ENCODE results near the gene PTPRE. TPM values are rescaled to one million over a fixed set of nuclear protein-coding genes. Genes with fewer than 3 reads are reported as not detected.
A peak's percentile ranks its signal among the peaks of the same experiment; 100 is the strongest.

PTPRE gene
- total RNA-seq, 2 donors from 2014 or later = 23.7 to 31.3 TPM

- no peak for DNase-seq
- Mint-ChIP-seq H3K36me3 (ENCODE audit: insufficient read depth in 2 of 2) (no peaks in the 10 kb centered on the region), H3K27me3 (ENCODE audit: low read depth) (peaks cover 2% of the 10 kb centered on the region), H3K27ac (no peak overlapping the region), H3K4me3 (no peak overlapping the region), H3K9me3 (no peaks in the 10 kb centered on the region), H3K4me1 (ENCODE audit: low read depth) (no peaks in the 10 kb centered on the region)
- ATAC-seq (replicated peaks in 1 of 2) = no peak
Measured at GRCh38 chr10:127888521-127889312, 18.2 kb upstream of the PTPRE start.

GRCh38 chr10:127889605-127890195, 17.2 kb upstream of the PTPRE start:
- Mint-ChIP-seq H3K4me3 (no peak overlapping the region), H3K27ac (no peak overlapping the region), H3K9me3 (no peaks in the 10 kb centered on the region), H3K4me1 (ENCODE audit: low read depth) (no peaks in the 10 kb centered on the region), H3K27me3 (ENCODE audit: low read depth) (peaks cover 7% of the 10 kb centered on the region), H3K36me3 (ENCODE audit: insufficient read depth in 2 of 2) (no peaks in the 10 kb centered on the region)
- ATAC-seq (replicated peaks in 1 of 2) = no peak
- no peak for DNase-seq

GRCh38 chr10:127890216-127890615, 16.7 kb upstream of the PTPRE start:
- peaks cover 7% of the 10 kb centered on the region for H3K27me3 Mint-ChIP-seq (ENCODE audit: low read depth)
- no peak for ATAC-seq (replicated peaks in 1 of 2)
- H3K4me3 Mint-ChIP-seq = no peak overlapping the region
- no peaks in the 10 kb centered on the region for H3K36me3 Mint-ChIP-seq (ENCODE audit: insufficient read depth in 2 of 2)
- DNase-seq = no peak
- H3K9me3 Mint-ChIP-seq = no peaks in the 10 kb centered on the region
- H3K4me1 Mint-ChIP-seq (ENCODE audit: low read depth) = no peaks in the 10 kb centered on the region
- no peak overlapping the region for H3K27ac Mint-ChIP-seq

- ATAC-seq (replicated peaks in 1 of 2) = no peak
- Mint-ChIP-seq H3K9me3 (no peaks in the 10 kb centered on the region), H3K27me3 (ENCODE audit: low read depth) (peaks cover 7% of the 10 kb centered on the region), H3K4me3 (no peak overlapping the region), H3K36me3 (ENCODE audit: insufficient read depth in 2 of 2) (no peaks in the 10 kb centered on the region), H3K27ac (no peak overlapping the region), H3K4me1 (ENCODE audit: low read depth) (no peaks in the 10 kb centered on the region)
- DNase-seq = no peak
Measured at GRCh38 chr10:127890832-127891334, 16.0 kb upstream of the PTPRE start.

GRCh38 chr10:127892743-127893142, 14.2 kb upstream of the PTPRE start, which contains the start of gene CLRN3:
Gene CLRN3 (minus strand): TSS chr10:127892941. CDS start chr10:127892784, 157 bp downstream.
- Mint-ChIP-seq H3K4me1 (ENCODE audit: low read depth) (no peaks in the 10 kb centered on the region), H3K27me3 (ENCODE audit: low read depth) (peaks cover 8% of the 10 kb centered on the region), H3K36me3 (ENCODE audit: insufficient read depth in 2 of 2) (no peaks in the 10 kb centered on the region), H3K4me3 (no peak within 1 kb of the TSS), H3K27ac (no peak within 1 kb of the TSS), H3K9me3 (no peaks in the 10 kb centered on the region)
- DNase-seq = no peak
- ATAC-seq (replicated peaks in 1 of 2) = no peak

- H3K36me3 Mint-ChIP-seq (ENCODE audit: insufficient read depth in 2 of 2) = peaks cover 2% of the 10 kb centered on the region in 2 donors
- H3K9me3 Mint-ChIP-seq = peaks cover 0 to 5% of the 10 kb centered on the region in 2 donors
- ATAC-seq (replicated peaks in 1 of 2) (no peak), DNase-seq (no peak)
- no peak overlapping the region for H3K27ac Mint-ChIP-seq
- H3K27me3 Mint-ChIP-seq (ENCODE audit: low read depth) = peaks cover 17% of the 10 kb centered on the region
- no peak overlapping the region for H3K4me3 Mint-ChIP-seq
- no peaks in the 10 kb centered on the region for H3K4me1 Mint-ChIP-seq (ENCODE audit: low read depth)
Measured at GRCh38 chr10:127894146-127894545, 12.8 kb upstream of the PTPRE start.

- Mint-ChIP-seq H3K36me3 (ENCODE audit: insufficient read depth in 2 of 2) (peaks cover 2% of the 10 kb centered on the region in 2 donors), H3K27me3 (ENCODE audit: low read depth) (peaks cover 27% of the 10 kb centered on the region), H3K4me1 (ENCODE audit: low read depth) (no peaks in the 10 kb centered on the region), H3K9me3 (peaks cover 0 to 5% of the 10 kb centered on the region in 2 donors), H3K27ac (no peak overlapping the region), H3K4me3 (no peak overlapping the region)
- ATAC-seq (replicated peaks in 1 of 2) (no peak), DNase-seq (no peak)
Measured at GRCh38 chr10:127896590-127896989, 10.3 kb upstream of the PTPRE start.

- Mint-ChIP-seq H3K27me3 (ENCODE audit: low read depth) (peaks cover 27% of the 10 kb centered on the region), H3K9me3 (peaks cover 0 to 5% of the 10 kb centered on the region in 2 donors), H3K27ac (no peak overlapping the region), H3K4me3 (no peak overlapping the region), H3K4me1 (ENCODE audit: low read depth) (no peaks in the 10 kb centered on the region), H3K36me3 (ENCODE audit: insufficient read depth in 2 of 2) (peaks cover 2% of the 10 kb centered on the region in 2 donors)
- DNase-seq (no peak), ATAC-seq (replicated peaks in 1 of 2) (no peak)
Measured at GRCh38 chr10:127897177-127897576, 9.7 kb upstream of the PTPRE start.

GRCh38 chr10:127899766-127900387, 7.0 kb upstream of the PTPRE start:
- Mint-ChIP-seq H3K4me3 (no peak overlapping the region), H3K27ac (no peak overlapping the region), H3K27me3 (ENCODE audit: low read depth) (peaks cover 21% of the 10 kb centered on the region), H3K9me3 (peaks cover 0 to 5% of the 10 kb centered on the region in 2 donors), H3K36me3 (ENCODE audit: insufficient read depth in 2 of 2) (peaks cover 2% of the 10 kb centered on the region in 2 donors), H3K4me1 (ENCODE audit: low read depth) (no peaks in the 10 kb centered on the region)
- DNase-seq (no peak), ATAC-seq (replicated peaks in 1 of 2) (peak; percentile 44 to 51)

GRCh38 chr10:127903789-127904188, 3.1 kb upstream of the PTPRE start:
- Mint-ChIP-seq H3K36me3 (ENCODE audit: insufficient read depth in 2 of 2) (no peaks in the 10 kb centered on the region), H3K4me1 (ENCODE audit: low read depth) (no peaks in the 10 kb centered on the region), H3K27me3 (ENCODE audit: low read depth) (peaks cover 31% of the 10 kb centered on the region), H3K9me3 (no peaks in the 10 kb centered on the region), H3K4me3 (no peak overlapping the region), H3K27ac (no peak overlapping the region)
- DNase-seq (no peak), ATAC-seq (replicated peaks in 1 of 2) (no peak)

GRCh38 chr10:127904311-127905000, 2.4 kb upstream of the PTPRE start:
- ATAC-seq (replicated peaks in 1 of 2) (no peak), DNase-seq (no peak)
- no peak overlapping the region for H3K4me3 Mint-ChIP-seq
- H3K4me1 Mint-ChIP-seq (ENCODE audit: low read depth) = no peaks in the 10 kb centered on the region
- no peaks in the 10 kb centered on the region for H3K36me3 Mint-ChIP-seq (ENCODE audit: insufficient read depth in 2 of 2)
- H3K27ac Mint-ChIP-seq = no peak overlapping the region
- H3K27me3 Mint-ChIP-seq (ENCODE audit: low read depth) = peaks cover 26% of the 10 kb centered on the region
- H3K9me3 Mint-ChIP-seq = no peaks in the 10 kb centered on the region

- DNase-seq (no peak), ATAC-seq (replicated peaks in 1 of 2) (no peak)
- peaks cover 19% of the 10 kb centered on the region for H3K27me3 Mint-ChIP-seq (ENCODE audit: low read depth)
- no peaks in the 10 kb centered on the region for H3K36me3 Mint-ChIP-seq (ENCODE audit: insufficient read depth in 2 of 2)
- H3K4me1 Mint-ChIP-seq (ENCODE audit: low read depth) = no peaks in the 10 kb centered on the region
- H3K4me3 Mint-ChIP-seq = peak overlapping the region in 1 of 2 donors; percentile 2
- H3K27ac Mint-ChIP-seq = no peak overlapping the region
- H3K9me3 Mint-ChIP-seq = no peaks in the 10 kb centered on the region
Measured at GRCh38 chr10:127905001-127905847, 1.7 kb upstream of the PTPRE start.
